Neural crest cell (in vitro differentiated cells): Measurements from ENCODE around the gene CDH23. TPM values are rescaled to one million over a fixed set of nuclear protein-coding genes. Genes with fewer than 3 reads are reported as not detected.

Source experiments
- DNase-seq: peaks from one replicate; pipeline ENCODE4 v3.0.0; 2021; ENCODE audit warnings: low read depth, mixed read lengths, low spot score
- H3K27ac Mint-ChIP-seq: one replicate; pipeline ENCODE4 v1.8.0; 2021; ENCODE audit warnings: mild to moderate bottlenecking, mixed read lengths; ENCODE audit not compliant: unreplicated experiment
- H3K27me3 Mint-ChIP-seq: 2 replicates; pipeline ENCODE4 v1.8.0; 2021; ENCODE audit warnings: low read depth, mild to moderate bottlenecking, mixed read lengths
- H3K36me3 Mint-ChIP-seq: 2 replicates; pipeline ENCODE4 v1.8.0; 2021; ENCODE audit warnings: low read depth, mild to moderate bottlenecking, mixed read lengths
- H3K4me1 Mint-ChIP-seq: 2 replicates; pipeline ENCODE4 v1.8.0; 2021; ENCODE audit warnings: mixed read lengths
- H3K4me3 Mint-ChIP-seq: one replicate; pipeline ENCODE4 v1.8.0; 2021; ENCODE audit warnings: mild to moderate bottlenecking, mixed read lengths
- H3K9me3 Mint-ChIP-seq: 2 replicates; pipeline ENCODE4 v1.8.0; 2021; ENCODE audit warnings: mixed read lengths
- total RNA-seq: library from RNA; stranded (reverse); gene quantifications from 2 replicates; pipeline ENCODE4 v1.2.1, GENCODE V29; 2021
- TF ChIP-seq, protein P1 (sequence below): fragments of 200-600 bp; sonication (generic); conservative IDR thresholded peaks from 2 replicates; pipeline ENCODE4 v1.5.0; 2021; ENCODE audit warnings: antibody characterized with exemption, mild to moderate bottlenecking

The CDH23 gene
- total RNA-seq, 1 donor from 2014 or later: 2.6 TPM

DNA sequence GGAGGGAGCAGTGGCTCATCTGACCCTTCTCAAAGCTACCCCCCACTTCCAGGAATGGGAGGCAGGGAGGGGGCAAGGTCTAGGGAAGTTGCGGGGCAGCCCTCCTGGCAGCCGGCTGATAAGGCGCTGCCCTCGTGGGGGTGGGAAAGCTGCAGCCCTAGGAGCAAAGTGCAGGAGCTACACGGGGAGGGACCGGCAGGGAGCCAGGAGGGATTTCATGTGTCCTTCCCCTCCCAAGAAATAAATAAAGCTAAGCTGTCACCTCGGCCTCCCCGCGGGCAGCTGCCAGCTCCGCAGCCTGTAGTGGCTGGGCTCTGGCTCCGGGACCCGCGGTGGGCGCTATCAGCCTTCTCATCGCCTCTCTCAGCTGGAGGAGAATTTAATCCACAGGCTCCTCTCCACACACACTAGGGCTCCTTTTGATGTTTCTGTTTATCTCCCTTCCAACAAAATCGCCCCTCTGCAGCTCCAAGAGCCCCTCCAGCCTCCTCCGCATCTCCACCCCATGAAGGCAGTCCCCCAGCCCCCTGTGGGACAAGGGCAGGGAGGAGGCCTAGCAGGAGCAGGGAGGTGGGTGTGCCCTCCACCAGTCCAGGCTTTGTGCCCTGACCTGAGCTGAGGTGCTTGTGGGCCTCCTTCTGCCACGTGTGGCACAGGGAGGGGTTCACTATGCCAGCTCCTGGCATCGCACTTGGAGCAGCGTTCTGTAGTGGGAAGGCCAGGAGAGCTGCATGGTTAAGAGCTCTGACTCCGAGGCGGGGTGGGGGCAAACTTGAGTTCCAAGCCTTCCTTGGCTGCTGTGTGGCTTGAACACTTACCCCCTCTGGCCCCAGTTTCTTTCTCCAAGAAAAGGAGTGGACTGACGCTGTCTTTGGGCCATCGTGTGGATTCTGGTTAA, 242.4 kb downstream of the CDH23 start:
- peaks cover 17% of the 10 kb centered on the region for H3K4me1 Mint-ChIP-seq
- no peaks in the 10 kb centered on the region for H3K27me3 Mint-ChIP-seq
- no peak overlapping the region for H3K4me3 Mint-ChIP-seq
- no peaks in the 10 kb centered on the region for H3K36me3 Mint-ChIP-seq
- no peaks in the 10 kb centered on the region for H3K9me3 Mint-ChIP-seq
- TF ChIP-seq, protein P1, sequence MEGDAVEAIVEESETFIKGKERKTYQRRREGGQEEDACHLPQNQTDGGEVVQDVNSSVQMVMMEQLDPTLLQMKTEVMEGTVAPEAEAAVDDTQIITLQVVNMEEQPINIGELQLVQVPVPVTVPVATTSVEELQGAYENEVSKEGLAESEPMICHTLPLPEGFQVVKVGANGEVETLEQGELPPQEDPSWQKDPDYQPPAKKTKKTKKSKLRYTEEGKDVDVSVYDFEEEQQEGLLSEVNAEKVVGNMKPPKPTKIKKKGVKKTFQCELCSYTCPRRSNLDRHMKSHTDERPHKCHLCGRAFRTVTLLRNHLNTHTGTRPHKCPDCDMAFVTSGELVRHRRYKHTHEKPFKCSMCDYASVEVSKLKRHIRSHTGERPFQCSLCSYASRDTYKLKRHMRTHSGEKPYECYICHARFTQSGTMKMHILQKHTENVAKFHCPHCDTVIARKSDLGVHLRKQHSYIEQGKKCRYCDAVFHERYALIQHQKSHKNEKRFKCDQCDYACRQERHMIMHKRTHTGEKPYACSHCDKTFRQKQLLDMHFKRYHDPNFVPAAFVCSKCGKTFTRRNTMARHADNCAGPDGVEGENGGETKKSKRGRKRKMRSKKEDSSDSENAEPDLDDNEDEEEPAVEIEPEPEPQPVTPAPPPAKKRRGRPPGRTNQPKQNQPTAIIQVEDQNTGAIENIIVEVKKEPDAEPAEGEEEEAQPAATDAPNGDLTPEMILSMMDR: no peak
- no peak for DNase-seq
- no peak overlapping the region for H3K27ac Mint-ChIP-seq

DNA sequence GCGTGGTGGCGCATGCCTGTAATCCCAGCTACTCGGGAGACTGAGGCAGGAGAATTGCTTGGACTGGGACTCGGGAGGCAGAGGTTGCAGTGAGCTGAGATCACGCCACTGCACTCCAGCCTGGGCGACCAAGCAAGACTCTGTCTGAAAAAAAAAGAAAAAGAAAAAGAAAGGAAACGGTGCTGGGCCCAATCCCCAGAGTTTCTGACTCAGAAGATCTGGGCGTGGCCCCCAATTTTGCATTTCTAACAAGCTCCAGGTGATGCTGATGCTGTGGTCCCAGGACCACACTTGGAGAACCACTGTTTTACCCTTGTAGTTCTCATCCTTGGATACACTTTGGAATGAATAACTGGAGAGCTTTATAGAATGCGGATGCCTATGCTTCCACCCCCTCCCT, 243.9 kb downstream of the CDH23 start:
- no peak for DNase-seq
- TF ChIP-seq, protein P1: no peak
- Mint-ChIP-seq H3K4me1 (peaks cover 10% of the 10 kb centered on the region), H3K4me3 (no peak overlapping the region), H3K9me3 (no peaks in the 10 kb centered on the region), H3K27ac (no peak overlapping the region), H3K36me3 (no peaks in the 10 kb centered on the region), H3K27me3 (no peaks in the 10 kb centered on the region)

DNA sequence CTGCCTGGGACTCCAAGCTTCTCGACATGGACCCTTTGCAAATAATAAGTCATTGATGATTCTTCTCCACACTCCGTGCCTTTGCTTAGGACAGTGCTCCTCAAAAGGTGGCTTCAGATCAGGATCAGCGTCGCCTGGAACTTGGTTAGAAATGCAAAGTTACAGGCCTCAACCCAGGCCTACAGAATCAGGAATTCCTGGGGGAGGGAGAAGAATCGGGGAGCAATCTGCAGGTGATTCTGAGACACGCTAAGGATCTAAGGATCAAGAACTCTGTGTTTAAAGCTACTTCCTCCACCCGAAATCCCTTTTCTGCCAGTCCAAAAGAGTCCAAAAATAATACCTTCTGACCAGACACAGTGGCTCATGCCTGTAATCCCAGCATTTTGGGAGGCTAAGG, 244.7 kb downstream of the CDH23 start:
- DNase-seq: no peak
- Mint-ChIP-seq H3K27me3 (no peaks in the 10 kb centered on the region), H3K4me1 (peaks cover 10% of the 10 kb centered on the region), H3K9me3 (no peaks in the 10 kb centered on the region), H3K36me3 (no peaks in the 10 kb centered on the region), H3K4me3 (no peak overlapping the region), H3K27ac (no peak overlapping the region)
- TF ChIP-seq, protein P1: no peak

DNA sequence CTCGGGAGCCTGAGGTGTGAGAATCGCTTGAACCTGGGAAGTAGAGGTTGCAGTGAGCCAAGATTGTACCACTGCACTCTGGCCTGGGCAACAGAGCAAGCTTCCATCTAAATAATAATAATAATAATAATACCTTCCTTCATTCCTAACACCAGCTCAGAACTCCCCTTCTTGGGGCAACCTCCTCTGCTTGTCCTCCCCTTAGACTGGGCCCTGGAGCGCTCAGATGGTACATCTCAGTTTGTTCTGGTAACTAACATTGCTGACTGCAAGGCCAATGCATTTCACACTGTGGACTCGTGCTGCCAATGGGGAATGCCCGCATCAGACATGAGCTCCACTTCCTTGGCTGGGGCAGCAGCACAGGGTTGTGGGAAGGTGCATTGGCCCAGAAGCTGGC, 245.3 kb downstream of the CDH23 start:
- H3K4me1 Mint-ChIP-seq: peaks cover 10% of the 10 kb centered on the region
- DNase-seq: no peak
- H3K4me3 Mint-ChIP-seq: no peak overlapping the region
- no peaks in the 10 kb centered on the region for H3K36me3 Mint-ChIP-seq
- no peak overlapping the region for H3K27ac Mint-ChIP-seq
- TF ChIP-seq, protein P1: no peak
- H3K9me3 Mint-ChIP-seq: no peaks in the 10 kb centered on the region
- H3K27me3 Mint-ChIP-seq: no peaks in the 10 kb centered on the region

DNA sequence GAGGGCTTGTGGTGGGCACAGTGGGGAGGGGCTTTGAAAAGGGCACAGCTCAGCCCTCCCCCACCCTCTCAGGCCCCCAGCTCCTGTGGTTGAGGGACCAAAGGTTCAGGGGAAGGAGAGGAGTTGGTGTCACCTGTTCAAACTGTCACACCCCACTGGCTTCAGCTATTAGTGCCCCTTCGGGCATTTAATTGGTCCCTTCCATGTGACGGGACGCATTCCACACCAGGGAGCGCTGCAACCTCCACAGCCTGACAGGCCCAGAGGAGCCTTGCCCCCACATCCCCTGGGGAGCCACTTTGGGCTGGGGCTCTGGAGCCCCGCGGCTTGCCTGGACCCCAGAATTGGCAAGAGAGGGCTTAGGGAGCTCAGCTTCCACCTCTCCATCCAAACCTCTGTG, 247.2 kb downstream of the CDH23 start:
- Mint-ChIP-seq H3K4me1 (peaks cover 7% of the 10 kb centered on the region), H3K9me3 (no peaks in the 10 kb centered on the region), H3K4me3 (no peak overlapping the region), H3K27ac (no peak overlapping the region), H3K36me3 (no peaks in the 10 kb centered on the region), H3K27me3 (no peaks in the 10 kb centered on the region)
- DNase-seq: no peak
- TF ChIP-seq, protein P1: no peak
